ENCODE results near the gene EPHA4.

Gene EPHA4

GRCh38 chr2:221610255-221610654, 38.2 kb upstream of the EPHA4 start:
- no peak for DNase-seq (ENCODE audit: low read depth)
- TF ChIP-seq CTCF (IDR thresholded peaks at IDR 0.05; ENCODE audit: low read depth, low read length, missing control alignments) = no peak
- no peak overlapping the region for H3K4me3 ChIP-seq (ENCODE audit: low read depth, low read length)

GRCh38 chr2:221608442-221608841, 36.3 kb upstream of the EPHA4 start:
- no peak for DNase-seq (ENCODE audit: low read depth)
- H3K4me3 ChIP-seq (ENCODE audit: low read depth, low read length) = no peak overlapping the region
- no peak for TF ChIP-seq CTCF (IDR thresholded peaks at IDR 0.05; ENCODE audit: low read depth, low read length, missing control alignments)

- no peak for TF ChIP-seq CTCF (IDR thresholded peaks at IDR 0.05; ENCODE audit: low read depth, low read length, missing control alignments)
- H3K4me3 ChIP-seq (ENCODE audit: low read depth, low read length) = no peak overlapping the region
- no peak for DNase-seq (ENCODE audit: low read depth)
Observed at GRCh38 chr2:221606424-221606823, 34.3 kb upstream of the EPHA4 start.

GRCh38 chr2:221605751-221606240, 33.7 kb upstream of the EPHA4 start:
- DNase-seq (ENCODE audit: low read depth) = no peak
- no peak for TF ChIP-seq CTCF (IDR thresholded peaks at IDR 0.05; ENCODE audit: low read depth, low read length, missing control alignments)
- H3K4me3 ChIP-seq (ENCODE audit: low read depth, low read length) = no peak overlapping the region

GRCh38 chr2:221602938-221603337, 30.8 kb upstream of the EPHA4 start:
- H3K4me3 ChIP-seq (ENCODE audit: low read depth, low read length) = no peak overlapping the region
- no peak for DNase-seq (ENCODE audit: low read depth)
- no peak for TF ChIP-seq CTCF (IDR thresholded peaks at IDR 0.05; ENCODE audit: low read depth, low read length, missing control alignments)

GRCh38 chr2:221601376-221601775, 29.3 kb upstream of the EPHA4 start:
- H3K4me3 ChIP-seq (ENCODE audit: low read depth, low read length) = no peak overlapping the region
- no peak for DNase-seq (ENCODE audit: low read depth)
- no peak for TF ChIP-seq CTCF (IDR thresholded peaks at IDR 0.05; ENCODE audit: low read depth, low read length, missing control alignments)

GRCh38 chr2:221600388-221600787, 28.3 kb upstream of the EPHA4 start:
- H3K4me3 ChIP-seq (ENCODE audit: low read depth, low read length) = no peak overlapping the region
- TF ChIP-seq CTCF (IDR thresholded peaks at IDR 0.05; ENCODE audit: low read depth, low read length, missing control alignments) = no peak
- DNase-seq (ENCODE audit: low read depth) = no peak

Measured in GM12864 (cell line).